ENCODE measurements around the gene DNAJC15. TPM values are rescaled to one million over a fixed set of nuclear protein-coding genes. Genes with fewer than 3 reads are reported as not detected.
"Not testable (repeated sequence)": the region's sequence is repeated elsewhere in the genome, so short reads cannot be mapped to it uniquely, and the experiment has no call there.

DNAJC15 gene
- total RNA-seq, 1 experiment from 2014 or later = 22.9 TPM

DNA sequence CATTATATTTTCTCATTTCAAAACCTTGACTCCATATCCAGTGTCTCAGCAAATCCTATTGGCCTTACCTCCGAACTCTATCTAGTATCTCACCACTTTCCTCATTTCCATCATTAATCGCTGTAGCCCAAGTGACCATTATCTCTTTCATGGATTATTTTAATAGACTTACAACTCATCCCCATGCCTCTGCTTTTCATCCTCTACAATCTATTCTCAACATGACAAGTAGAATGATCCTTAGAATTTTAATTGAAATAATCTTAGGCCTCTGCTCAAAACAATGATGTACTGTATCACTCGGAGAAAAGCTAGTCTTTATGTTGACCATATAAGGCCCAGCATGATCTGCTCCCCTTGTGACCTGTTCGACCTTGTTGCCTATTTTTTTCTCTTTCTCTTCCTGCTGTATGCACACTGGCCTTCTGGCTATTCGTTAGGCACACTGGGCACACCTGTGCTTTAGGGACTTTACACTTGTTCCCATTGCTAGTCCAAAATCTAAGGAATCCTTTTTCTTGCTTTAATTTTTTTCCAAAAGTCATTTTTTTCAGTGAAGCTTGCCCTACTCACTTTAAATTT is 21.4 kb downstream of the DNAJC15 start:
- DNase-seq (ENCODE audit: low spot score) = no peak

DNA sequence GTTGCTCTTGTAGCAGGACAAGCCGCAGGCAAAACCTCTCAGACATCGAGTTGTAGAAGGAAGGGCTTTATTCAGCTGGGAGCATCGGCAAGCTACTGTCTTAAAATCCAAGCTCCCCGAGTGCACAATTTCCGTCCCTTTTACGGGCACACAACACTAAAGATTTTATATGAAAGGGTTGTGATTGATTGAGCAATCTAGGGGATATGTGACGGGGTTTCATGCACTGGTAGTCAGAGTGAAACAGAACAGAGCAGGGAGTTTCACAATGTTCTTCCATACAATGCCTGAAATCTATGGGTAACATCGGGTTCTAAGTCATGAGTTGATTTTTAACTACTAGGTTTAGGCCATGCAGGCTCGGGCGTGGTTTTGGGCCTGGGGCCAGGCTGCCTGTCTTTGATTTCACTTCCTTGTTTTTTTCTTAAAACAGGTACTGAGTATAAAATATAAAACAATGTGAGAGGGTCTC is 22.0 kb downstream of the DNAJC15 start:
- DNase-seq (ENCODE audit: low spot score) = not testable (repeated sequence)

DNA sequence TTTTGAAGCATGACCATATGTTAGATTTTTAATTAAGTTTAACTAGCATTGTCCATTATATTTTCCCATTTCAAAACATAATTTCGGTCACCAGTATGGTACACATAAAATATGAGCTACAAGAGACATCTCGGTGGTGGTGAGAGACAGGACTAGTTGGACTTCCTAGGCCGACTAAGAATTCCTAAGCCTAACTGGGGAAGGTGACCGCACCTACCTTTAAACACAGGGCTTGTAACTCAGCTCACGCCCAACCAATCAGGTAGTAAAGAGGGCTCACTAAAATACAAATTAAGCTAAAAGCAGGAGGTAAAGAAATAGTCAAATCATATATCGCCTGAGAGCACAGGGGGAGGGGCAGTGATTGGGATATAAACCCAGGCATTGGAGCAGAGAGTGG is 22.9 kb downstream of the DNAJC15 start:
- no peak for DNase-seq (ENCODE audit: low spot score)

DNA sequence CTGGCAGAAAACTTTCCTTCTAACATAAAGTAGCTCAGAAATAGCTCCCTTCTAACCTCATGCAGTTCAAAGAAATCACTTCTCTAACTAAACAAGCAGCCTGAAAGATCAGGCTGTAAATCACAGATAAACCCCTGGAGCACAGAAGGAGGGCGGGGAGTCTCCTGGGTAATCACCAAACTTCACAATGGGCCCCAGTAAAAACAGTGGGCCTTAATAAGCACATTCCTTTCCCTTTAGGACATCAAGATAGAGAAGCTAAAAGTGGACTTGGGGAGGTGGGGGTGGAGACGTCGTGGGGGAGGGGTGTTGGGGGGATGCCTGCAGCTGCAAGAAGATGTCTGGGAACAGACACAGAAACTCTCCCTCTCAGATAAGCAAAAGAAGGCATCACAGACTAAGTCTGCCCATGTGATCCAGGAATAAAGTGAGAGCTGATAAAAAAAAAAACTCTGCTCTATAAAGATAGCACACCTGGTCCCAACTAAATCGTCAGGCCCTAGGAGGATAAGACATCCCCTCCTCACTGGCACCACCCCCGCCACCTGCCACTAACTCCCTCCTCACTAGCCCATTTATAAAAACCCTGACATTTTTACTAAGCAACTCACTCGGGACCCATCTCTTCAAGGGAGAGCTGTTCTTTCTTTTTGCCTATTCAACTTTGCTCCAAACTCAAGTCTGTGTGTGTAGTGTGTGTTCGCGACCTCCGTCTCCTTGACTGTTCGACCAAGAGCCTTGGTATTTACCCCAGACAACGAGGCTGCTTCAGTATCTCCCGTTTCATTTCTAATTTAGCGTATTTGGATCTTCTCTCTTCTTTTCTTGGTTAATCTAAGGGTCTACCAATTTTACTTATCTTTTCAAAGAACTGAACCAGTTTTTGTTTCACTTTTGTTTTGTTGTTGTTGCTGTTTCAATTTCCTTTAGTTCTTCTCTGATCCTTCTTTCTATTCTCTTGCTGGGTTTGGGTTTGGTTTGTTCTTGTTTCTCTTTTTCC is 31.7 kb downstream of the DNAJC15 start:
- DNase-seq (ENCODE audit: low spot score) = peak; percentile 23

DNA sequence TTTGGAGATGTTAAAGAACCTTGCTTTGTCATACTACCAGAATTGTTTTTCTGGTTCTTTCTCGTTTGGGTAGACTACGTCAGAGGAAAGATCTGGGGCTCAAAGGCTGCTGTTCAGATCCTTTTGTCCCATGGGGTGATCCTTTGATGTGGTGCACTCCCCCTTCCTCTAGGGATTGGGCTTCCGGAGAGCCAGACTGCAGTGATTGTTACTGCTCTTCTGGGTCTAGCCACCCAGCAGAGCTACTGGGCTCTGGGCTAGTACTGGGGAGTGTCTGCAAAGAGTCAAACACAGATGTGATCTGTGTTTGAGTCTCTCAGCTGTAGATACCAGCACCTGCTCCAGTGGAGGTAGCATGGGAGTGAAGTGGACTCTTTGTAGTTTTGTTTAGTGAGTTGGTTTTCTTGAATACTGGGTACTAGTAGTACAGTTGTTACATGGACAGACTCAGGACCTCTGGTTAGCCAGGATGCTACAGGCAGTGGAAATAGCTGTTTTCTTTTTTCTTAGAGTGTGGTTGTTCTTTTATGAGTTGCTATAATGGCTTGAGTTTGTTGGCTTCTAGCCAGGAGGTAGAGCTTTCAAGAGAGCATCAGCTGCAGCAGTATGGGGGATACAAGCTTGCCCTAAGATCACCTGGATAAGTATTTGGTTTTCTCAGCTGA is 34.4 kb downstream of the DNAJC15 start:
- peak; percentile 25 for DNase-seq (ENCODE audit: low spot score)

DNA sequence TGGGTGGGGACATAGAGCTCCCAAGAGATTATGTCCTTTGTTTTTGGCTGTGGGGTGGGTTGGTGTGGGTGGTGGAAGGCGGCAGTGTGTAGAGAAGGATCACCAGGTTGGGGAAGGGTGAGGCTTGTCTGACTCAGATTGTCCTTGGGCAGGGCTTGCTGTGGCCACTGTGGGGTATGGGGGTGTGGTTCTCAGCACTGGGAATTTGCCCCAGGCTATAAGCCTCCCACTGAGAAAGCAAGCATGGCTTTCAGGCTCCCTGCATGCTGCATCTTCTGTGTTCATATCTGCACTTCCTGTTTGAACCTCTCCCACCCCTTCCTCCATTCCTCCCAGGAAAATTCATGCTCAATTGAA is 34.9 kb downstream of the DNAJC15 start:
- DNase-seq (ENCODE audit: low spot score) = peak; percentile 80

DNA sequence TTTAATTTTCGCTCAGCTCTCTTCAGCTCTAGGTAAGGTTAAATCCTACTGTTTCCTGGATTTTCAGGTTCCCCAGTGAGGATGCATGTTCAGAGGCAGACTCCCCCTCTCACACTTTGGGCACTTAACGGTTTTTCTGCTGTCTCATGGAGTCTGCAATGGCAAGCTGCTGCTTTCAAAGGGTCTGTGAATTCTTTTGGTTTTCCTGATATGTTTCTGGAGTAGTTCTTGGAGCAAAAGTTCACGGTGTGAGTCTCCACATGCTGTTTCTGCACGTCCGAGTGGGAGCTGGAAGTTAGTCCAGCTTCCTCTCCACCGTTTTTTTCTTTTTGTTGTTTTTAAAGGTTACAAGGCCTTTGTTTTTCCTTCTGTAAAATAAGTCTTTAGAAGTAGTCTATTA is 35.4 kb downstream of the DNAJC15 start:
- DNase-seq (ENCODE audit: low spot score) = no peak

DNA sequence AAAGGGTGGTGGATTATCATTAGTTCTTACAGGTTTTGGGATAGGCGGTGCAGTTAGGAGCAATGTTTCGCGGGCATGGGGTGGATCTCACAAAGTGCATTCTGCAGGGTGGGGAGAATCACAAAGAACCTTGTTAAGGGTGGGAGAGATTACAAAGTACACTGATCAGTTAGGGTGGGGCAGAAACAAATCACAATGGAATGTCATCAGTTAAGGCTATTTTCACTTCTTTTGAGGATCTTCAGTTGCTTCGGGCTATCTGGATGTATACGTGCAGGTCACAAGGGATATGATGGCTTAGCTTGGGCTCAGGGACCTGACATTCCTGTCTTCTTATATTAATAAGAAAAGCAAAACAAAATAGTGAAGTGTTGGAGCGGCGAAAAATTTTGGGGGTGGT is 36.4 kb downstream of the DNAJC15 start:
- not testable (repeated sequence) for DNase-seq (ENCODE audit: low spot score)

DNA sequence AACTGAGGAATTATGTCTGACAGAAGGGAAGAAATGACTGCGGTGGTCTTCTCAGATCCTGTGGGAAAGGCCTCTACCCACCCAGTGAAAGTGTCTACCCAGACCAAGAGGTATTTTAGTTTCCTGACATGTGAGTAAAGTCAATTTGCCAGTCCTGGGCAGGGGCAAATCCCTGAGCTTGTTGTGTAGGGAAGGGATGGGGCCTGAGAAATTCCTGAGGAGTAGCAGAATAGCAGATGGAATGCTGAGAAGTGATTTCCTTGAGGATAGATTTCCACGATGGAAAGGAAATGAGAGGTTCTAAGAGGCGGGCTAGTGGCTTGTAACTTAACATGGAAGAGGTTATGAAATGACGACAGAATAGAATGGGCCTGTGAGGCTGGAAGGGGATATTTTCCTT is 37.4 kb downstream of the DNAJC15 start:
- not testable (repeated sequence) for DNase-seq (ENCODE audit: low spot score)

DNA sequence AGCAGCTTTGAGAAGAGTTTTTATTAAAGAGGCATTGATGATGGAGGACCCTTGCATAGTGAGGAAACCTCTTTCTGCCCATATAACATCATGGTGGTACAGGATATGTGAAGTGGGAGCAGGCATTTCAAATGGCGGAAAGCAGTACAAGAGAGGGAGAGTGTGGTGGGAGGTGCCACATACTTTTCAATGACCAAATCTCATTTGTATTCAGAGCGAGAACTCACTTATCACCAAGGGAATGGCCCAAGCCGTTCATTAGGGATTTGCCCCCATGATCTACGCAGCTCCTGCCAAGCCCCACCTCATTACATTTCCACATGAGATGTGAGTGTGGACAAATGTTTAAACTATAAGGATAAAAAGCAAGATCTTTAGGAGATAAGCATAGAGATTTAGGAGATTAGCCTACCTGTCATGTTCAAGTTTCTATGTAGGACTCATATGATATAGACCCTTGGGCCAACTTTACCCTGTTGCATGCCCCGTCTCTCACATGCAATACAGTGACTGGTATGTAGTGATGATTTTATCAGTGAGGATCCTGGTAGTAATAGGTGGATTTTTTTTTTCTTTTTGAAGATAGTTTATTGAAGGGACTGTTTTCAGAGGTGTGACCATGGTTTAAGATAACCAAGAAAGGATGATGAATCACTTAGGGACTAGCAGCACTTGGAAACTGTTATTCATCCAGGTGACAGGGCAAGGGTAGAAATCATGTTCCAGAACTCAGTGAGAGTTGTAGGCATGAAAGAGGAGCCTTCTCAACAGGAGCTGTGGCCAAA is 38.3 kb downstream of the DNAJC15 start:
- DNase-seq (ENCODE audit: low spot score) = no peak

DNA sequence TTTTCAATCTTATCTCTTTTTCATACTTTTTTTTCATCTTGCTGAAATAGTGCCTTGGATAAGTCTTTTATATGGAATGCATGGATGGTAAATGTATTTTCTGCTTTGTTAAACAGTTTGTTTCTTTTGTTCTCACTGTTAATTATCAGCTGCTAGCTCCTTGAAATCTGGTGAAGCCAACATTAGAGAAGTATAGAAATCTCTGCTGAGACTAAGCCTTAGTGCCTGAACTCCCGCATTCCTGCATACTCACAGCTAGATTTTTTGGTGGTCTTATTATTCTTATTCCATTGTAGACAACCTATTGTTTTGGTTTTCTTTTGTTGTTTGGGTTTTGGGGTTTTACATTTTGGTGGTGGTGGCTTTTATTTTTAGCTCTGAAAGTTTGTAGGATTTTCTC is 48.4 kb downstream of the DNAJC15 start:
- no peak for DNase-seq (ENCODE audit: low spot score)

DNA sequence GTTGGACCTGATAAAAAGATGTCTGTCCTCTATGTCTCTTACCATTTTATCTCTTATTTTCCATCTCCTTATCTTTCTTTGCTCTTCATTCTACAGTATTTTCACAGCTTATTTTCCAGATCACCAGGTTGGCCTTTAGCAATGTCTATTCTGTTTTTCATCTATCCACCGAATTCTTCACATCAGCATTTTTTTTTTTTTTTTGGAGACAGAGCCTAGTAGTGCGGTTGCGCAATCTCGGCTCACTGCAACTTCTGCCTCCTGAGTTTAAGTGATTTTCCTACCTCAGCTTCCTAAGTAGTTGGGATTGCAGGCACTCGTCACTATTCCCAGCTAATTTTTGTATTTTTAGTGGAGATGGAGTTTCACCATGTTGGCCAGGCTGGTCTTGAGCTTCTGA is 49.0 kb downstream of the DNAJC15 start:
- no peak for DNase-seq (ENCODE audit: low spot score)

DNA sequence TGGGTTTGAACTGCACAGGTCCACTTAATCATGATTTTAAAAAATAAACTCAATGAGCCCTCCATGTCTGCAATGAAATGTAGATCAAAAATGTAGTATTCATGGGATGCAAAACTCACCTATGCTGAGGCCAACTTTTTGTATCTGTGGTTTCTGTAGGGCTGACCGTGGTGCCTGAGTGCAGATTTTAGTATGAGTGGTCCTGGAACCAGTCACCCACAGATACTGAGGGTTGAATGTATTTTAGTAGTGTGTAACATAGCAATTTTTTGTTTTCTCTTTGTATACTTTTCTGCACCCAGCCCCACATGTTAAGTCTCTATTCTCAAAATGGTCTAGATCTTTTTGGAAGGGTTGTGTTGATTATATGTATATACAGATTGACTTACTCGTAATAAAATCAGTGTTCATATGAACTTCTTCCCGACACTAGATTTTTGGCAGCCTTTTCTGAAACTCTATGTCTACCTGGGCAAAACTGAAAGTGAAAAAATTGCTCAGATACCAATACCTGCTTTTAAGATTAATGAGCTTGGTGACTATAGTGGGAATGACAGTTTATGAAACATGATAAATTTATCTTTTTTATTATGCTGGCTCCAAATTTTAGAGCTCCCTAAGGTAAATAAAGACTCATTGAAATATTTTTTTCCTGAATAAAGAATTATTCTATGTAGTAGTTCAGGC is 51.6 kb downstream of the DNAJC15 start:
- no peak for DNase-seq (ENCODE audit: low spot score)

DNA sequence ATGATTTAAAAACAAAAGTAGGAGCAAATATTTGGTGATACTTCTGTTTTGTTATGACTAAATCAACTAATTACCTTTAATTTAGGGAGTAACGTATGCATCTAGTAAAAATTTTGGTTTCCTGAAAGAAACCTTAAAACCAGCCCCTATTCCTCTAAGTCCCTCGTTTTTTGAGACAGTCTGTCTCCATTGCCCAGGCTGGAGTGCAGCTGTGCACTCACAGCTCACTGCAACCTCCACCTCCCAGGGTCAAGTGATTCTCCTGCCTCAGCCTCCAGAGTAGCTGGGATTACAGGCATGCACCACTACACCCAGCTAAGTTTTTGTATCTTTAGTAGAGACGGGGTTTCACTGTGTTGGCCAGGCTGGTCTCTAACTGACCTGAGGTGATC is 52.1 kb downstream of the DNAJC15 start:
- not testable (repeated sequence) for DNase-seq (ENCODE audit: low spot score)

DNA sequence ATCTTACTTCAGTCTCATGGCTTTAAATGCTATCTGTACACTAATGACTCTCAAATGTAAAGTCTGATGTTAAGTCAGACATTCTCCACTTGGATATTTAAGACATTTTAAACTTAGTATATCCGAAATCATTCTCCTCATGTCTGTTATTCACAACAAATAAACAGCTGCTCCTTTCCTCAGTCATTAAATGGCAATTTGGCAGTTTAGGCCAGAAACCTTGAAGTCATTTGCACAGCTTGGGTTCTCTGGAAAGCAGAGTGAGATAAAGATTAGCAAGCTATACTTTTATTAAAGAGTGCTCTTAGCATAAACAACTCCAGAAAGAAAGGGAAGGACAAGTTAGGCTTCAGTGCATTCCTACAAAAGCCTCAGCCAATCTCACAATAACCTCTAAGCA is 53.7 kb downstream of the DNAJC15 start:
- DNase-seq (ENCODE audit: low spot score) = no peak

DNA sequence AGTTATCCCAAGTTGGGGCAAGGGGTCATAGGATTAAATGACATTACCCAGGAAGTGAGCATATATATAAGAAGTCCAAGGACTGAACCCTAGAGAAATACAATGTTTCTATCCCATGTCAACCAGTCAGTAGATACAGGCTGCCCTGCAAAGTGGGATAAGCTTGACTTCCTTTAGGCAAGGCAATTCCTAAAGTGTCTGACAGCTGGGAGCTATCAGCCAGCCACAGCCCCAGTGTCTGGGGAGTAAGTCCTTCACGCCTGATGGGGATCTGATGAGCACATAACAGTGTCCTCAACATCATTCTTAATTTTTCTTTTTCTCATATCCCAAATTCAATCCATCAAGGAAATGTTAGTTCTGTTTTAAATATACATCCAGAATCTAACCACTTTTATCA is 54.1 kb downstream of the DNAJC15 start:
- DNase-seq (ENCODE audit: low spot score) = no peak

DNA sequence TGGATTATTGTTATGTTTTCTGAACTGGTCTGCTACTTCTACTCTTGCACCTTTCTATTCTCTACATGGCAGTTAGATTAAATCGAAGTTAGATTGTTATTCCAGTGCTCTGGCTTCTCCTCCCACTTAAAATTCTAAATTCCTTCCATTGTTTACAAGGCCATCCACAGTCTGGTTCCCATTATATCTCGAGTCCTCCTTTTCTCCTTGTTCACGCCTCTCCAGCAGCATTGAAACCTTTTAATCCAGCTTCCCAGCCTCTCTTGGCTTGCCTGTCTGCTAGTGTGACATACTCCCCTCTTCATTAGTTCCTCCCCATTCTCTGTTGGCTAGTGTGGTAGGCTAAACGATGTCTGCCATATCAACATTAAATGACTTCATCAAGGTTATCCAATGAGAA is 54.5 kb downstream of the DNAJC15 start:
- no peak for DNase-seq (ENCODE audit: low spot score)

DNA sequence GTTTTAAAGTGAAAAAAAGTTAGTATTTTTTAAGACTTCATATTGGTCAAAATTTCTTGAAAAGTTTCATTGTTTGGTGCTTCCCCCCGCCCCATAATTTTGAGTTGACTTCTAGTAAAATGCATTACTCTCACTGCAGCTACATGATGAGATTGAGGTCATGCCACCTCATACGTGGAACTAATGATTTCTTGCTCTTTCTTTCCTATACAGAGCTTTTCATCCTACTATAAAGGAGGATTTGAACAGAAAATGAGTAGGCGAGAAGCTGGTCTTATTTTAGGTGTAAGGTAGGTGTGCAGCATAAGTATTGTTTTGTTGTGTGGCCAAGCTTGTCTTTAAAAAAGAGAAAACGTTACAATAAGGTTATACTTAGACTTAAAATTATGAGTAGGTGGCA is 55.0 kb downstream of the DNAJC15 start:
- no peak for DNase-seq (ENCODE audit: low spot score)

DNA sequence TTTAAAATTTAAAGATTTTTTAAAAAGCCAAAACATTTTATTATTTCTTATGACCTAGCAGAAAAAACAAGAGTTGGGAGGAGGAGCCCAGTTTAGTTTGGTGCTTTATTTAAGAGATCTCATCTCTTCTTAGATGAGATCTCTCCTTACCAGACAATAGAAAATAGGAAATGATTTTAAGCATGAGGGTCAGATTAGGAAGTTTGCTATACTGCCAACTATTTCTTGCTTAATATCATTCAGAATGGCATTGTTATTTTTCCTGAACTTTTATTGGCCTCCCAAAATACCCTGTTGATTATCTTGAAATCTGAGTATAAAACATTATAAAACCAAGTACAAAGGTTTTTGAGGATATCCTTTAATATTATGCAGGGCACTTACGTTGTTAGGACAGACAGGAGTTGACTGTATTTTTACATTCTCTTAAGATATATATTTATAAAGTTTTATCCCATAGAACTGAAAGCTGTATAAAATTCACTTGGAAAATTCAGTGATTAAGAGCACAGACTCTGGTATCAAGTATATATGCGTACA is 56.1 kb downstream of the DNAJC15 start:
- DNase-seq (ENCODE audit: low spot score) = no peak

DNA sequence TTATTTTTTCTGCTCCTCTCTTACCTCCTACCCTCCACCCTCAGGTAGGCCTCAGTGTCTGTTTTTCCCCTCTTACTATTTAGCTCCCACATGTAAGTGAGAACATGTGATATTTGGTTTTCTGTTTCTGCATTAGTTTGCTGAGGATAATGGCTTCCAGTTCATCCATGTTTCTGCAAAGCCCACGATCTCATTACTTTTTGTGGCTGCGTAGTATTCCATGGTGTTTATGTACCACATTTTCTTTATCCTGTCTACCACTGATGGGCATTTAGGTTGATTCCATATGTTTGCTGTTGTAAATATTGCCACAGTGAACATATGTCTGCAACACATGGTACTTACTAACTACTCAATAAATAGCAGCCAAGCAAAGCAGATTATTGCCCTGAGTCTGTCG is 56.8 kb downstream of the DNAJC15 start:
- DNase-seq (ENCODE audit: low spot score) = no peak

DNA sequence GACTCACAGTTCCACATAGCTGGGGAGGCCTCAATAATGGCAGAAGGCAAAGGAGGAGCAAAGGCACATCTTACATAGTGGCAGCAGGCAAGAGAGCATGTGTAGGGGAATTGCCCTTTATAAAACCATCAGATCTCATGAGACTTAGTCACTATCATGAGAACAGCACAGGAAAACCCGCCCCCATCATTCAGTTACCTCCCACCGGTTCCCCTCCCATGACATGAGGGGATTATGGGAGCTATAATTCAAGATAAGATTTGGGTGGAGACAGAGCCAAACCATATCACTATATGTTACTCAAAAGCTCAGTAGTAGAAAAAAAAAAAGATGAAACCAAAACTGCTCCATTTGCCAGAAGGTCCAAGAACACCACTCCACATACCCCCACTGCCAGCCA is 58.5 kb downstream of the DNAJC15 start:
- DNase-seq (ENCODE audit: low spot score) = no peak

All from H4 (cell line).